Hematopoietic multipotent progenitor cell treated with erythropoietin and hydrocortisone succinate and interleukin-3 and kit ligand, for 6 days (in vitro differentiated cells): Measurements from ENCODE around the gene ODAM.
"Not testable (repeated sequence)": the region's sequence is repeated elsewhere in the genome, so short reads cannot be mapped to it uniquely, and the experiment has no call there.

ENCODE experiments used
- DNase-seq: peaks from one replicate; pipeline ENCODE4 v3.0.0-alpha.2; 2015

The ODAM gene

DNA sequence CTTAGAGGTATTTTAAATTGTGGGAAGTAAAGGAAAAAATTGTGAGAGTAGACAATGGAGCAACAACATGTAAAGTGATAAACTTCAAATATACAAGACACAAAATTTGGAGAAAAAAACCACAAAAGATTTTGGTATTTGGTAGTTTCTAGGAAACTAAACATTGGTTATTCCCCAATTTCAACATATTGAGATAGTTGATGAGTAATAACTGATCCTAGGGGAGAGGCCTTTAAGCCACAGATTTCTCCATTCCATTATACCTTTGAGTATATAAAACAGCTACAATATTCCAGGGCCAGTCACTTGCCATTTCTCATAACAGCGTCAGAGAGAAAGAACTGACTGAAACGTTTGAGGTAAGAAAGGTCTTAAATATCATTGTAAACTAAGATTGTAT, 30.3 kb downstream of the ODAM start, which contains the start of gene FDCSP:
Gene FDCSP, plus strand, starts transcription at position 301 of the 400 bp plus-strand sequence. CDS start 5,071 bp downstream, outside the sequence.
- no peak for DNase-seq

DNA sequence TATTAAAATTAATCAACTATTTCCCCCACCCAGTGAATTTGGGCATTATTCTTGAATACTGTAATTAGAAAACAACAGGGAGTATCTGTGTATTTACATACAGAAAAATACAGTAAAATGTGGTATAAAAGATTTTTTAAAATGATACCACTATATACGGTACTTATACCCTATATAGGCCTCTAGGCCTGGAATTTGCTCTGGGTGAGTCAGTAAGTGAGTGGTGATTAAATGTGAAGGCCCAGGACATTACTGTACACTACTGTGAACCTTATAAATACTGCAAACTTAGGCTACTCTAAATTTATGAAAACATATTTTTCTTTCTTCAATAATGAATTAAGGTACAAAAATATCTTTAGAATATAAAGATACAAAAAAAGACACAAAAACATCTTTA, 40.6 kb downstream of the ODAM start:
- no peak for DNase-seq

DNA sequence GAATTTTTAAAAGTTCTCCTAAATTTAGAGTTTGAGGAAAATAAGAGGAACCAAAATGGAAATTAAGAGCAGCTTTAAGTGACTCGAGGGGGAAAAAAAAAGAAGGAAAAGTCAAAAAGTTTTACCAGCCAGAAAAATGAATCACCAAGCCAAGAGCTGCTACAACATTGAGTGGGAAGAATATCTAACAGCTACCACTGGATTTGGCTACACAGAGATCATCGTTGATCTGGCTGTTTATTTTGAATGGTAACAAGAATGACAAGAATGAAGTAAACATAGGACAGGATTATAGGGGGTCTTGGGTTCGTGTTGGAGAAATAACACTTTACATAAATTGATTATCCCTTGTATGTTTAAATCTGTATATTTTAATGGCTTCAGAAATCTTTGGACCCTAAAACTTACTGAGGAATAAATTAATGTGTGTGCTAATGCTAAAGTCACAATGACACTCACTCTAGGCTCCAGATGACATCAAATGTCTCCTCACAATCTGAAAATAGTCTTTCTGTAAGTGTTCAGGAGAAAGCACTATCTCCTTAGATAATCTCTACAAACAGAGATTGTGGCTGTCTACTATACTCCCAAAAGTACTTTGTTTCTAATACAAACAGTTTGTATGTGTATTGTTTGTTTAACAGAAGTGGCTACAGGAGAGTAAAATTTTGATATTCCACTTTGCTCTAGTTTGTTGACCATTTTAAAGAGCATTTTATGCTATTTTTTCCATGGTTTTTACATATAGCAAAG, 43.8 kb downstream of the ODAM start:
- no peak for DNase-seq

DNA sequence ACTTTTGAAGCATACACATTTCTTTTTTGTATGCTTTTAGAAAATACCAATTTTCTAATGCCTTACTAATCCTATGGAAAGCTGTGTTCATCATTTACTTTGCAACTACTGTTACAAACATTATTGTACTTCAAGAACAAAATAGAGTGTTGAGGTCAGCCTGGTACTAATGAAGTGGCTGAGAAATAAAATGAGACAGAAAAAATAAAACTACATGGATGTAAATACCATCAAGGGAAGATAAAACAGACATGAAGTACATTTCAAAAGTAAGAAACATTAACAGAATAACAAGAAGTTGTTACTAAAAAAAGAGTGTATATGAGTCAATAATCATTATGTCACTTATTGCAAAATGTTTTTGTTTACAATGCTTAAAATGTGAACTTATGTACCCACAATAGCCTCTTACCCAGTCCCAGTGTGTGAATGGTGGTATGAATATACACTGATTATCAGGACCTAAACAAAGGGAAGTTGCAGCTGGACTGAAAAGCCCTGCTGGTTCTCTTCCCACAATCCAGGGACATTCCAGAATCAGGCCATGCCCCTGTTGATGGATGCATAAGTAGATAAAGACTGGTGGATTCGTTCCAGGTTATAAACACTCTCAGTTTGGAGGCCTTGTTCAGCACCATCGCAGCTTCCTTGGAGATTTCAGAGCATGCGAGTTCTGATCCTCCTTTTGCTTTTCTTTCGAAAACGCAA, 44.5 kb downstream of the ODAM start:
- no peak for DNase-seq

DNA sequence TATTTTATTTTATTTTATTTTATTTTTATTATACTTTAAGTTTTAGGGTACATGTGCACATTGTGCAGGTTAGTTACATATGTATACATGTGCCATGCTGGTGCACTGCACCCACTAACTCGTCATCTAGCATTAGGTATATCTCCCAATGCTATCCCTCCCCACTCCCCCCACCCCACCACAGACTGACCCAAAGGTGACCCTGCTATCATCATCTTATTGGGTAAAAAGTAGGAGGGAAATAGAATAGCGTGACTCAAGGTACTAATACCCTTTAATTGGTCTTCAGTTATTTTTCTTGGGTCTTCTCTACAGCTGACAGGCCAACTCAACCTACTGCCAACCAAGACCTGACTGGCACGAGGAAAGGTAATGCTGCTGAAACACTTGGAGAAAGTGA, 46.8 kb downstream of the ODAM start, which contains the start of gene CSN3:
Gene CSN3, plus strand, starts transcription at position 301 of the 400 bp plus-strand sequence. CDS start 2,223 bp downstream, outside the sequence.
- DNase-seq = not testable (repeated sequence)

DNA sequence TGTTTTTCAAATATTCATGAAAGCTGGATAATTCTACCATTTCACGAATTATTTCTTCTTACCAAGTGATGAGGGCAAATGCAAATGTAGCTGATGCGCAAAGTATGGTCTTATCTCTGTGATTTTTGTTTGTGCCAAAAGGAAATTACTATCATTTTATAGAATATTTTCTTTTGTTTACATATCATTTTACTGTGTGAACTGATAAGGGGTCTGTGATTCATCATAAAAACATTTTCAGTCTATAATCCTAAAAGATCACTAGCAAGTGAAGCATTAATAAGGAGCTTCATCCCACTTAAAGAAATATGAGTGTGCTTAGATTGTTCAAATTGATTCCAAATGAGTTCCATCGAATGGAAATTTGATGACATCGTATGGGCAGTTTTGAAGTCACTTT, 47.6 kb downstream of the ODAM start:
- no peak for DNase-seq

DNA sequence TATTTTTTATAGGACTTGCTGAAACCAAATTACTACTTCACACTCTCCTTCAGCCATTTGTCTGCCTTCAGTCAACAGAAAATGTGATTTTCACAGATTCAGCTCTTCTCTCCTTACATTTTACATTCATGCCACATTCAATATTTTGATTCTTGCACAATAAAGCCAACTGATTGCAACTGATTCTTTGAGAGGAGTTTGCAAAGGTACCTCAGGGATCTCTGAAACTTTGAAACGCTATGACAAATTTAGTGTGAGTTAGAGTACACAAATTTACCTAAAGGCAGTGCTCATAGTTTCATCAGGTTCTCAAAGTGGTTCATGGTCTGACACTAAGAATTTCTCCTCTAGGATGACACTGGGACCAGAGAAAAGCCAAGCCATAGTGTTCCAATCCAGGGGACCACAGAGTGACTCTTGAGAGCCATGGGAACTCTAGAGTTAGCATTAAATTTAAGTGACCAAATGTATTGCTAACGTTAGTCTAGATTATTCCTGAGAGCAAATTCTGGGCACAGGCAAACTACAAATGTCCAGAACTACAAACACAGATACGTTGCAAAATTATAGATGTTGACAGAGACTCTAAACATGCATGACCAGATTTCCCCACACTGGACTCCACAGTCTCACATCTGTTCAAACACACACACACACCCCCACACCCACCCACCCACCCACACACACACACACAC, 55.9 kb downstream of the ODAM start:
- no peak for DNase-seq

DNA sequence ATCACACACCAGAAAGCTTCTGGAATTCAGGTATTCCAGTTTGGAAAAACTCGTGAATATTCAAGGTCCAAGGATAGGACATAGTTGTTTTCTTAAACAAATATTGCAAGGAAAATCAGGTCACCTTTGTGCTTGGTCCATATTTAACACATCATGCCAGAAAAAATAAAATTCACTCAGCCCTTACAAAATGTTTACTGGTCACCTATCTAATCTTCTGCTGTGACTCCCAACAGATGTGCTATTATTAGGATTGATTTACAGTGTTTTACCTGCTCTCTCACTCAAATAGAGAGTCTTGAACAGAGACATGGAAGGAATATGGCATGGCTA, 56.4 kb downstream of the ODAM start:
- no peak for DNase-seq
